ENCODE measurements around the gene CCSAP. TPM values are rescaled to one million over a fixed set of nuclear protein-coding genes. Genes with fewer than 3 reads are reported as not detected.
"Not testable (repeated sequence)": the region's sequence is repeated elsewhere in the genome, so short reads cannot be mapped to it uniquely, and the experiment has no call there.

CCSAP gene
- total and polyA plus RNA-seq, 9 donors, result 3.3 to 9.2 (median 6.4) TPM

GRCh38 chr1:229297746-229298145 lies 45.1 kb downstream of the CCSAP start:
- TF ChIP-seq POLR2A (IDR thresholded peaks at IDR 0.05) (no peak), EP300 (IDR thresholded peaks at IDR 0.05) (no peak), CTCF (IDR thresholded peaks at IDR 0.05) (no peak)
- no peaks in the 10 kb centered on the region for H3K9me3 ChIP-seq
- H3K27me3 ChIP-seq, result no peaks in the 10 kb centered on the region
- H3K4me3 ChIP-seq, result no peak overlapping the region
- 99 to 100% (median 100%) methylated on average over 1 of the region's 1 CpG for WGBS, 3 donors
- no peak overlapping the region for H3K27ac ChIP-seq
- no peak for DNase-seq
- peaks cover 2% of the 10 kb centered on the region for H3K4me1 ChIP-seq (ENCODE audit: insufficient read depth)
- intact Hi-C loops (cut with DNase I), result no loop called here
- H3K36me3 ChIP-seq, result no peaks in the 10 kb centered on the region

GRCh38 chr1:229296541-229296941 lies 46.3 kb downstream of the CCSAP start:
- no peak for TF ChIP-seq CTCF (IDR thresholded peaks at IDR 0.05)
- TF ChIP-seq POLR2A (IDR thresholded peaks at IDR 0.05), result no peak
- no peak for TF ChIP-seq EP300 (IDR thresholded peaks at IDR 0.05)
- Histone ChIP-seq H3K4me1 (ENCODE audit: insufficient read depth) (peaks cover 2% of the 10 kb centered on the region), H3K4me3 (no peak overlapping the region), H3K36me3 (no peaks in the 10 kb centered on the region), H3K27me3 (no peaks in the 10 kb centered on the region), H3K9me3 (no peaks in the 10 kb centered on the region), H3K27ac (no peak overlapping the region)
- 83 to 93% (median 84%) methylated on average over 3 of the region's 3 CpGs for WGBS, 3 donors
- DNase-seq, result no peak
- intact Hi-C loops (cut with DNase I), result no loop called here

- TF ChIP-seq CTCF (IDR thresholded peaks at IDR 0.05) (no peak), POLR2A (IDR thresholded peaks at IDR 0.05) (no peak), EP300 (IDR thresholded peaks at IDR 0.05) (no peak)
- 90 to 94% (median 92%) methylated on average over 11 of the region's 11 CpGs for WGBS, 3 donors
- Histone ChIP-seq H3K27me3 (no peaks in the 10 kb centered on the region), H3K36me3 (no peaks in the 10 kb centered on the region), H3K9me3 (no peaks in the 10 kb centered on the region), H3K4me3 (no peak overlapping the region), H3K4me1 (ENCODE audit: insufficient read depth) (no peaks in the 10 kb centered on the region), H3K27ac (no peak overlapping the region)
- no peak for DNase-seq
- intact Hi-C loops (cut with DNase I), result no loop called here
Measured at GRCh38 chr1:229295745-229296144, 47.1 kb downstream of the CCSAP start.

- H3K4me3 ChIP-seq, result no peak overlapping the region
- DNase-seq, result no peak
- intact Hi-C loops (cut with DNase I), result no loop called here
- no peak for TF ChIP-seq CTCF (IDR thresholded peaks at IDR 0.05)
- TF ChIP-seq POLR2A (IDR thresholded peaks at IDR 0.05), result no peak
- H3K36me3 ChIP-seq, result no peaks in the 10 kb centered on the region
- no peaks in the 10 kb centered on the region for H3K4me1 ChIP-seq (ENCODE audit: insufficient read depth)
- no peak overlapping the region for H3K27ac ChIP-seq
- H3K27me3 ChIP-seq, result no peaks in the 10 kb centered on the region
- H3K9me3 ChIP-seq, result no peaks in the 10 kb centered on the region
- 91 to 97% (median 94%) methylated on average over 10 of the region's 10 CpGs for WGBS, 3 donors
Measured at GRCh38 chr1:229293528-229294204, 49.2 kb downstream of the CCSAP start.

- H3K4me1 ChIP-seq (ENCODE audit: insufficient read depth); H3K9me3 ChIP-seq; H3K4me3 ChIP-seq; H3K36me3 ChIP-seq; H3K27ac ChIP-seq; DNase-seq; H3K27me3 ChIP-seq; intact Hi-C loops (cut with DNase I): not testable (repeated sequence)
- 96 to 98% (median 97%) methylated on average over 3 to 4 of the region's 4 CpGs for WGBS, 3 donors
Measured at GRCh38 chr1:229291686-229292085, 51.2 kb downstream of the CCSAP start.
